ENCODE data around the gene CCDC177.

CCDC177 gene

DNA sequence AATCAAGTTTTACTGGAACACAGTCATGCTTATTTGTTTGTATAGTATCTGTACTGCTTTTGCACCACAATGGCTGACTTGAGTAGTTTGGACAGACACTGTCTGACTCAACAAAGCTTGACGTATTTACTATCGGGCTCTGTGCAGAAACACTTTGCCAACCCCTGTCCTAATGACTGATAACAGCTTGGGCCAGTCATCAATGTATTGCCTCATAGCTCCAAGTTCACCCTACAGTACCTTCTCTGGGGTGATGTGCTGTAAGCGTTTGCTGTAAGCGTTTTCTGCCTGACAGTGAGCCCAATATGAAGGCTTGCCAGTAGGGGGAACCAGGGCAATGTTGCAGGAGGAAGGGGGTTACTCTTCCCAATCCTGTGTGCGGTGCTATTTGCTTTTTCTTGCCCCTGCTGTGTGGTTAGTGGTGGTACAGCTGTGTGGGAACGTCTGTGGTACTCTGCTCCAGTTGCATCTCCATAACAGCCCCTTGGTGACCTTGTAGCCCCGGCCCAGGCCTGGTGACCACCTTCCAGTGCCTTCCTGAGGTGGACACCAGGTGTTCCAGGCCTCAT is 5.4 kb upstream of the CCDC177 start:
- TF ChIP-seq, protein P1, sequence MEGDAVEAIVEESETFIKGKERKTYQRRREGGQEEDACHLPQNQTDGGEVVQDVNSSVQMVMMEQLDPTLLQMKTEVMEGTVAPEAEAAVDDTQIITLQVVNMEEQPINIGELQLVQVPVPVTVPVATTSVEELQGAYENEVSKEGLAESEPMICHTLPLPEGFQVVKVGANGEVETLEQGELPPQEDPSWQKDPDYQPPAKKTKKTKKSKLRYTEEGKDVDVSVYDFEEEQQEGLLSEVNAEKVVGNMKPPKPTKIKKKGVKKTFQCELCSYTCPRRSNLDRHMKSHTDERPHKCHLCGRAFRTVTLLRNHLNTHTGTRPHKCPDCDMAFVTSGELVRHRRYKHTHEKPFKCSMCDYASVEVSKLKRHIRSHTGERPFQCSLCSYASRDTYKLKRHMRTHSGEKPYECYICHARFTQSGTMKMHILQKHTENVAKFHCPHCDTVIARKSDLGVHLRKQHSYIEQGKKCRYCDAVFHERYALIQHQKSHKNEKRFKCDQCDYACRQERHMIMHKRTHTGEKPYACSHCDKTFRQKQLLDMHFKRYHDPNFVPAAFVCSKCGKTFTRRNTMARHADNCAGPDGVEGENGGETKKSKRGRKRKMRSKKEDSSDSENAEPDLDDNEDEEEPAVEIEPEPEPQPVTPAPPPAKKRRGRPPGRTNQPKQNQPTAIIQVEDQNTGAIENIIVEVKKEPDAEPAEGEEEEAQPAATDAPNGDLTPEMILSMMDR (conservative IDR thresholded peaks at IDR 0.05; ENCODE audit: low read depth) = peak; percentile 26; the same call in 1 of the 2 replicates
- DNase-seq (ENCODE audit: low spot score) = peak; percentile 53
- ChIA-PET CTCF (interaction anchor here (0.7 to 1.4 kb wide), 8 partner anchors 15 to 717 kb away, joined by 3 to 8 read pairs (median 4); no protein-coding TSS in a partner anchor), POLR2A (ENCODE audit: low non-redundant PET) (no interaction called here)
- H3K27ac ChIP-seq = no peak overlapping the region

GRCh38 chr14:69579476-69579875 is 4.8 kb upstream of the CCDC177 start:
- ChIA-PET CTCF (interaction anchor here (0.7 to 1.3 kb wide), 7 partner anchors 15 to 716 kb away, joined by 3 to 8 read pairs (median 3); no protein-coding TSS in a partner anchor), POLR2A (ENCODE audit: low non-redundant PET) (no interaction called here)
- TF ChIP-seq, protein P1 (conservative IDR thresholded peaks at IDR 0.05; ENCODE audit: low read depth) = no peak
- H3K27ac ChIP-seq = no peak overlapping the region
- DNase-seq (ENCODE audit: low spot score) = no peak

- TF ChIP-seq, protein P1 (conservative IDR thresholded peaks at IDR 0.05; ENCODE audit: low read depth) = peak; percentile 60; the same call in 1 of the 2 replicates
- ChIA-PET POLR2A (ENCODE audit: low non-redundant PET) (interaction anchor here (0.7 kb wide), 1 partner anchor 803 kb away, joined by 3 read pairs; no protein-coding TSS in a partner anchor), CTCF (interaction anchor here (0.5 to 1.9 kb wide), 17 partner anchors 9 to 328 kb away, joined by 3 to 26 read pairs (median 4); partner anchors contain the start of gene PLEKHD1)
Measured at GRCh38 chr14:69574954-69575295, 254 bp upstream of the CCDC177 start.

DNA sequence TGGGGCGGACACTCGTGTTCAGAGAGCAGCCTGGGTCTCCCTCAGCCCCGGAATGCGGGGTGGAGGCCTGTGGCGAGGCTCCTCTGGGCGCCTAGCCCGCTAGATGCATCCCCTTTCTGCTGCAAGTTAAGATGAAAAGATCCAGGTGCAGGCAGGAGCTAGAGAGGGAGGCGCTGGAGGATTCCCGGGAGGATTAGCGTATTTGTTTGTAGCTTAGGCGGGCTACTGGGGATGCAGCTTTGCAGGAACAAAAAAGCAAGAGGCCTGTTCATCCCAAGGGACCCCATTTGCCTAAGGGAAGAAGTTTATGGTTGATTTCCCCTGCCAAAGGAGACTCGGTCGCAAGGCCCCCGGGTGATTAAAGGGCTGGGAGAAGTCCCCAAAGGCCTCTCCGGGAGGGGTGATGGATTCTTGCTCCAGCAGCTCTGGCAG is 824 bp downstream of the CCDC177 start:
- POLR2A ChIA-PET (ENCODE audit: low non-redundant PET) = no interaction called here
- TF ChIP-seq, protein P1 (conservative IDR thresholded peaks at IDR 0.05; ENCODE audit: low read depth) = no peak
- CTCF ChIA-PET = interaction anchor here (0.5 to 1.9 kb wide), 12 partner anchors 10 to 616 kb away, joined by 3 to 26 read pairs (median 4); no protein-coding TSS in a partner anchor
- no peak overlapping the region for H3K27ac ChIP-seq
- no peak for DNase-seq (ENCODE audit: low spot score)

More at GRCh38 chr14:69574954-69575295, 254 bp upstream of the CCDC177 start:
- no peak overlapping the region for H3K27ac ChIP-seq
- no peak for DNase-seq (ENCODE audit: low spot score)

DNA sequence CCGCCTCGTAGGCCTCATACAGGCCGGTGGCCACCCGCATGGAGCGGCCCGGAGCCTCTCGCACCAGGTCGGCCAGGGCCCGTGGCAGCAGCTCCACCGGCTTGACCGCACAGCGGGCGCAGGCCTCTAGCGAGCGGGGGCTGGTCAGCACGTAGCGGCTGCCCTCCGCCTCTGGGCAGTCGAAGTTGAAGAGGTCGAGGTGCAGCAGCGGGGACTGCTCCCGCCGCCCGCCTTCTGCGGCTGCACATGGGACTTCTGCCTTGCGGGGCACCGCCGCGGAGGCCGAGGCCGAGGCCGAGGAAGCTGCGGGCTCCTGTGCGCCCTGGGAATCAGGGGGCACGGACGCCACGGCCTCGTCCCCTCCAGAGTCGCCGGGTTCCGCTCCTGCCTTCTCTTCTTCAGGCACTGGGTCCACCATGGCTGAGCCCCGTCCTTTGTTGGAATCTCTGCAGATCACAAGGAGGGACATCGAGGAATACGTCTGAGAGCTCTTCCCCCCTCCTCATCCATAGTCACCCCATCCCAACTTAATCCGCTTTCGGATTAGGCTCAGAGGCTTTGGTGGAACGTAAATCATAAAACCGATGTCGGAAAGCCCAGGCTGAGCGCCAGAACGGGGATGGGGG is 1.4 kb downstream of the CCDC177 start:
- no peak overlapping the region for H3K27ac ChIP-seq
- POLR2A ChIA-PET (ENCODE audit: low non-redundant PET) = no interaction called here
- CTCF ChIA-PET = interaction anchor here (0.5 to 1.9 kb wide), 4 partner anchors 25 to 547 kb away, joined by 3 to 26 read pairs (median 4); no protein-coding TSS in a partner anchor
- DNase-seq (ENCODE audit: low spot score) = no peak
- TF ChIP-seq, protein P1 (conservative IDR thresholded peaks at IDR 0.05; ENCODE audit: low read depth) = no peak

DNA sequence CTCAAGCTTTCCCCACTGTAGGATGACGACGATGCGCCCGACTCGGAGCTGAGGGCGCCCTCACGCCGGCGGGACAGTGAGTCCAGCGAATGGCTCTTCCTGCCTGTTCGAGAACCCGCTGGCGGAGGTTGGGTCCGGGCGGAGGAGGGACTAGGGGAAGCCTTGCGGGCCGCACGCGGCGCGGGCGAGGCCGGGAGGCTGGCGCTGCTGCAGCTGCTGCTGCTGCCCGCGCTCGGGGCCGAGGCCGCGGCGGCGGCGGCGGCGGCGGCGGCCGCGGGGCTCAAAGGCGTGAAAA is 1.9 kb downstream of the CCDC177 start:
- H3K27ac ChIP-seq = no peak overlapping the region
- ChIA-PET CTCF (interaction anchor here (0.5 to 1.5 kb wide), 3 partner anchors 155 to 547 kb away, joined by 3 to 6 read pairs (median 3); no protein-coding TSS in a partner anchor), POLR2A (ENCODE audit: low non-redundant PET) (no interaction called here)
- no peak for DNase-seq (ENCODE audit: low spot score)
- TF ChIP-seq, protein P1 (conservative IDR thresholded peaks at IDR 0.05; ENCODE audit: low read depth) = no peak
